Measurements from ENCODE around the gene INTS1.

The INTS1 gene

DNA sequence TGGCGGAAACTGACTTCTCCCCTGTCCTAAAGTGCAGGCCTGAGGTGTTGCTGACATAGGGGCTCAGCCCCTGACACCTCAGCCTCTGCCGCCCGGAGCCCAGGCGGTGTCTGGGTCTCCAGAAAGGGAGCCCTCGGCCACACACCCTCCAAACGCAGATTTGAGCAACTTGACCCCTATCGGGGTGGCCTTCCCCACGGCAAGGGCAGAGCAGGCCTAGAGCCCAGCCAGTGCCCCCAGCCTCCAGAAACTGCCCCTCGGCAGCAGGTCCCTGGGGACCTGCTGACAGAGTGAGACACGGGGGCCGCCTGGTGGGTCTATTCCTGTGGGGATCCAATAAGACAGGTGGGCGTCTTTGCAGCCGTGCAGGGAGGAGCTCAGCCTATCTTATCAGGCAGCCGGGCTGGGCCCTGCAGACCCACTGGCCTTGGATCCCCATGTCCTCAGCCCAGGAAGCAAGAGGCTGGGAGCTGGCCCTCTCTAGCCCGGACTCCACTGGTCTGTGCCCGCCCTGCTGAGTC, 40.8 kb upstream of the INTS1 start:
- no peak overlapping the region for H3K4me3 ChIP-seq (ENCODE audit: low read depth, low read length, poor library complexity, severe bottlenecking)
- H3K9ac ChIP-seq (ENCODE audit: low read length): no peak overlapping the region
- H4K20me1 ChIP-seq (ENCODE audit: insufficient read depth, low read length): no peaks in the 10 kb centered on the region
- H3K4me2 ChIP-seq (ENCODE audit: low read length): no peak overlapping the region
- TF ChIP-seq EZH2 (IDR thresholded peaks at IDR 0.05; ENCODE audit: borderline replicate concordance, low read length): no peak
- TF ChIP-seq, protein P1, sequence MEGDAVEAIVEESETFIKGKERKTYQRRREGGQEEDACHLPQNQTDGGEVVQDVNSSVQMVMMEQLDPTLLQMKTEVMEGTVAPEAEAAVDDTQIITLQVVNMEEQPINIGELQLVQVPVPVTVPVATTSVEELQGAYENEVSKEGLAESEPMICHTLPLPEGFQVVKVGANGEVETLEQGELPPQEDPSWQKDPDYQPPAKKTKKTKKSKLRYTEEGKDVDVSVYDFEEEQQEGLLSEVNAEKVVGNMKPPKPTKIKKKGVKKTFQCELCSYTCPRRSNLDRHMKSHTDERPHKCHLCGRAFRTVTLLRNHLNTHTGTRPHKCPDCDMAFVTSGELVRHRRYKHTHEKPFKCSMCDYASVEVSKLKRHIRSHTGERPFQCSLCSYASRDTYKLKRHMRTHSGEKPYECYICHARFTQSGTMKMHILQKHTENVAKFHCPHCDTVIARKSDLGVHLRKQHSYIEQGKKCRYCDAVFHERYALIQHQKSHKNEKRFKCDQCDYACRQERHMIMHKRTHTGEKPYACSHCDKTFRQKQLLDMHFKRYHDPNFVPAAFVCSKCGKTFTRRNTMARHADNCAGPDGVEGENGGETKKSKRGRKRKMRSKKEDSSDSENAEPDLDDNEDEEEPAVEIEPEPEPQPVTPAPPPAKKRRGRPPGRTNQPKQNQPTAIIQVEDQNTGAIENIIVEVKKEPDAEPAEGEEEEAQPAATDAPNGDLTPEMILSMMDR (IDR thresholded peaks at IDR 0.05; ENCODE audit: low read length): no peak
- no peaks in the 10 kb centered on the region for H3K4me1 ChIP-seq (ENCODE audit: insufficient read depth, low read length, severe bottlenecking)
- H3K9me3 ChIP-seq (ENCODE audit: low read length): no peaks in the 10 kb centered on the region
- H3K9me2 ChIP-seq (ENCODE audit: low read depth, low read length): no peaks in the 10 kb centered on the region
- H3K27ac ChIP-seq (ENCODE audit: low read depth, low read length, poor library complexity, severe bottlenecking): no peak overlapping the region
- peaks cover 39% of the 10 kb centered on the region for H3K36me3 ChIP-seq (ENCODE audit: insufficient read depth, low read length)
- H3K79me2 ChIP-seq (ENCODE audit: insufficient read depth, low read length): no peaks in the 10 kb centered on the region
- H2AFZ ChIP-seq (ENCODE audit: low read length): no peak overlapping the region
- H3K27me3 ChIP-seq (ENCODE audit: insufficient read depth, low read length): no peaks in the 10 kb centered on the region
- no peaks in the 10 kb centered on the region for H3F3A ChIP-seq (ENCODE audit: insufficient read depth, low read length)

DNA sequence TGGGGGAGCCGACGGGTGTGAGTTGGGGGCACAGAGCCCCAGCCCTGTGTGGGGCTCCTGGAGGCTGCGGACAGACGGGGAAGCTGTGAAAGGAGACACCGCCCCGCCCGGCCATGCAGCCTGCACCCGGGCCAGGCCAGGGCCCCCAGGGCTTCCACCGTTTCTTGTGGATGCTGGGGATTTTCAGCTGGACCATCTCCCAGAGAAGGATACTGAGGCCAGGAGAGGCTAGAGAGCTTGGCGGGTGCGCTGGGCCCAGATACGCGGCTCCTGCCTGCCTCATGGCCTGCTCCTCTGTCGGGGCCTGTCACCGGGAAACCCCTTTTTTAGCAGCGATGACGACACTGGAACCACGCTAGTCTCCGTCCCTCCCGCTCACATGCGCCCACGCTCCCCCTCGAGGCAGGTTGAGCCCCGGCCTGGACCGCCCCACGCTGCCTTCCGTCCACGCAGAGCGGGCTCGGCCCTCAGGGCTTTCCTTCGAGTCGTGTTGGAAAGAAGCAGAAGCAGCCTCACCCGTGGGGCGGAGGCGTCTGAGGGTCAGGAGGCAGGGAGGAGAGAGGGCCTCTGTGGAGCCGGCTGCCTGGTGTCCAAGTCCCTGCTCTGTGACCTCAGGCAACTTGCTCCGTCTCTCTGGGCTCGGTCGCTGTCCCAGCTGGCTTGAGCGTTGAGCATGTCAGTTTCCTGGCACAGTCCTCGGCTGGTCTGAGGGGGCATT, 40.1 kb upstream of the INTS1 start:
- no peak overlapping the region for H3K27ac ChIP-seq (ENCODE audit: low read depth, low read length, poor library complexity, severe bottlenecking)
- no peak overlapping the region for H3K4me3 ChIP-seq (ENCODE audit: low read depth, low read length, poor library complexity, severe bottlenecking)
- no peak overlapping the region for H2AFZ ChIP-seq (ENCODE audit: low read length)
- no peaks in the 10 kb centered on the region for H3K9me2 ChIP-seq (ENCODE audit: low read depth, low read length)
- TF ChIP-seq, protein P1 (IDR thresholded peaks at IDR 0.05; ENCODE audit: low read length): no peak
- no peaks in the 10 kb centered on the region for H3F3A ChIP-seq (ENCODE audit: insufficient read depth, low read length)
- H3K4me1 ChIP-seq (ENCODE audit: insufficient read depth, low read length, severe bottlenecking): no peaks in the 10 kb centered on the region
- peaks cover 45% of the 10 kb centered on the region for H3K36me3 ChIP-seq (ENCODE audit: insufficient read depth, low read length)
- no peaks in the 10 kb centered on the region for H4K20me1 ChIP-seq (ENCODE audit: insufficient read depth, low read length)
- no peaks in the 10 kb centered on the region for H3K79me2 ChIP-seq (ENCODE audit: insufficient read depth, low read length)
- no peaks in the 10 kb centered on the region for H3K27me3 ChIP-seq (ENCODE audit: insufficient read depth, low read length)
- H3K9ac ChIP-seq (ENCODE audit: low read length): no peak overlapping the region
- H3K4me2 ChIP-seq (ENCODE audit: low read length): no peak overlapping the region
- H3K9me3 ChIP-seq (ENCODE audit: low read length): no peaks in the 10 kb centered on the region

DNA sequence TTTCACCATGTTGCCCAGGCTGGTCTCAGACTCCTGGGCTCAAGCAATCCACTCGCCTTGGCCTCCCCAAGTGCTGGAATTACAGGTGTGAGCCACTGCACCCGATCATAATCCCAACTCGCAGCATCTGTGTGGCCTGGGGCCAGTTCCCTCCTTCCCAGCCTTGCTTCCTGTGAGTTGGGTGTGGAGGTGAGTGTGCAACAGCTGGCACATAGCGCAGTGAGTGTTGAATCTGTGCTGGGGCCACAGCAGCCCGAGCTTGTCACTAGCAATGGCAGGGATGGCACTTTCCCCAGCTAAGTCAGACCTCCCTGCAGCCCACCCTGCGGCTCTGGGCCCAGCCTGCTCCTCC, 39.6 kb upstream of the INTS1 start:
- no peak for TF ChIP-seq EZH2 (IDR thresholded peaks at IDR 0.05; ENCODE audit: borderline replicate concordance, low read length)
- TF ChIP-seq, protein P1 (IDR thresholded peaks at IDR 0.05; ENCODE audit: low read length): no peak
- H3F3A ChIP-seq (ENCODE audit: insufficient read depth, low read length): no peaks in the 10 kb centered on the region
- H3K36me3 ChIP-seq (ENCODE audit: insufficient read depth, low read length): peaks cover 48% of the 10 kb centered on the region
- H3K79me2 ChIP-seq (ENCODE audit: insufficient read depth, low read length): no peaks in the 10 kb centered on the region
- no peak overlapping the region for H3K4me2 ChIP-seq (ENCODE audit: low read length)
- H3K4me3 ChIP-seq (ENCODE audit: low read depth, low read length, poor library complexity, severe bottlenecking): no peak overlapping the region
- H3K9me3 ChIP-seq (ENCODE audit: low read length): no peaks in the 10 kb centered on the region
- no peak overlapping the region for H3K27ac ChIP-seq (ENCODE audit: low read depth, low read length, poor library complexity, severe bottlenecking)
- H3K9ac ChIP-seq (ENCODE audit: low read length): no peak overlapping the region
- H2AFZ ChIP-seq (ENCODE audit: low read length): no peak overlapping the region
- H3K4me1 ChIP-seq (ENCODE audit: insufficient read depth, low read length, severe bottlenecking): no peaks in the 10 kb centered on the region
- no peaks in the 10 kb centered on the region for H4K20me1 ChIP-seq (ENCODE audit: insufficient read depth, low read length)
- H3K9me2 ChIP-seq (ENCODE audit: low read depth, low read length): no peaks in the 10 kb centered on the region
- H3K27me3 ChIP-seq (ENCODE audit: insufficient read depth, low read length): no peaks in the 10 kb centered on the region

All from OCI-LY1 (cell line).